ENCODE results near the gene ADCYAP1R1.

The ADCYAP1R1 gene

DNA sequence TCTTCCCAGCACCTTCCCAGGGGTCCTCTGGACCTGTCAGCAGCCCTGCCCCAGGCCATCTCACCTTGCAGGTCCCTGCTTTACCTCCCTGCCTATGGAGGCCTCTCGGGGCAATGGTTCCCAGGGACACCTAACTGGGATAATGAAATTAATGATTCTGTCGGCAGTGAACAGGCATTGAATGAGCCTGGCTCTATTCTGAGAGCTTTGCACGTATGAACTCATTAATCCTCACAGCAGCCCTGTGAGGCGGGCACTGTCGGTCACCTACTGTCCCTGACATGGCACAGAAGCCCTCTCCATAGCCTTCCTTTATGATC lies 22.9 kb downstream of the ADCYAP1R1 start:
- Histone ChIP-seq H3K79me2 (ENCODE audit: insufficient read depth, low read depth) (no peaks in the 10 kb centered on the region), H3K36me3 (ENCODE audit: insufficient read depth) (no peaks in the 10 kb centered on the region), H3K27me3 (ENCODE audit: insufficient read depth, low read depth) (no peaks in the 10 kb centered on the region), H3K9ac (no peak overlapping the region), H4K20me1 (ENCODE audit: insufficient read depth) (no peaks in the 10 kb centered on the region), H2AFZ (ENCODE audit: low read depth) (no peak overlapping the region), H3K4me2 (no peak overlapping the region), H3K4me3 (IDR thresholded peaks at IDR 0.05; ENCODE audit: insufficient read depth, low read depth, low read length) (no peak overlapping the region), H3K4me1 (ENCODE audit: low read depth, poor library complexity, severe bottlenecking) (no peaks in the 10 kb centered on the region), H3K27ac (no peak overlapping the region)
- TF ChIP-seq, protein P1, sequence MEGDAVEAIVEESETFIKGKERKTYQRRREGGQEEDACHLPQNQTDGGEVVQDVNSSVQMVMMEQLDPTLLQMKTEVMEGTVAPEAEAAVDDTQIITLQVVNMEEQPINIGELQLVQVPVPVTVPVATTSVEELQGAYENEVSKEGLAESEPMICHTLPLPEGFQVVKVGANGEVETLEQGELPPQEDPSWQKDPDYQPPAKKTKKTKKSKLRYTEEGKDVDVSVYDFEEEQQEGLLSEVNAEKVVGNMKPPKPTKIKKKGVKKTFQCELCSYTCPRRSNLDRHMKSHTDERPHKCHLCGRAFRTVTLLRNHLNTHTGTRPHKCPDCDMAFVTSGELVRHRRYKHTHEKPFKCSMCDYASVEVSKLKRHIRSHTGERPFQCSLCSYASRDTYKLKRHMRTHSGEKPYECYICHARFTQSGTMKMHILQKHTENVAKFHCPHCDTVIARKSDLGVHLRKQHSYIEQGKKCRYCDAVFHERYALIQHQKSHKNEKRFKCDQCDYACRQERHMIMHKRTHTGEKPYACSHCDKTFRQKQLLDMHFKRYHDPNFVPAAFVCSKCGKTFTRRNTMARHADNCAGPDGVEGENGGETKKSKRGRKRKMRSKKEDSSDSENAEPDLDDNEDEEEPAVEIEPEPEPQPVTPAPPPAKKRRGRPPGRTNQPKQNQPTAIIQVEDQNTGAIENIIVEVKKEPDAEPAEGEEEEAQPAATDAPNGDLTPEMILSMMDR (conservative IDR thresholded peaks at IDR 0.05; ENCODE audit: low read depth, low read length), result no peak

DNA sequence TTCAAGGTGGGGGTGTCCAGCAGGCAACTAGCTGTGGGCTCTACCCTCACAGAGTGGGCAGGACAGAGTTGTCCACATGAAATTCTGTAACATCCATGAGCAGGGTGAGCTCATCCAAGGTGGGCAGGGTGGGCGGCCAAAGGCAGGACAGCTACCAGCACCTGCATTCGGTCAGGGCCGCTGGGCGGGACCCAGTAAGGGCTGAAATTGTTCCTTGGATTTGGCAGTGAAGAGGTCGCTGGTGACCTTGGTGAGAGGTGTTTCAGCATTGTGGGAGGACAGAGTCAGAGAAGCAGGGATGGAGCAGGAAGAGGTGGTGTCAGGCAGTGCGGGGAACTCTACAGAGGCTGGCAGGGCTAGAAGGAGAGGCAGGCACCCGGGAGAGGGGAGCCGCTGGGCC lies 23.9 kb downstream of the ADCYAP1R1 start:
- H3K4me3 ChIP-seq (IDR thresholded peaks at IDR 0.05; ENCODE audit: insufficient read depth, low read depth, low read length), result no peak overlapping the region
- no peaks in the 10 kb centered on the region for H4K20me1 ChIP-seq (ENCODE audit: insufficient read depth)
- TF ChIP-seq, protein P1 (conservative IDR thresholded peaks at IDR 0.05; ENCODE audit: low read depth, low read length), result no peak
- no peaks in the 10 kb centered on the region for H3K36me3 ChIP-seq (ENCODE audit: insufficient read depth)
- no peak overlapping the region for H2AFZ ChIP-seq (ENCODE audit: low read depth)
- H3K27me3 ChIP-seq (ENCODE audit: insufficient read depth, low read depth), result no peaks in the 10 kb centered on the region
- H3K4me1 ChIP-seq (ENCODE audit: low read depth, poor library complexity, severe bottlenecking), result no peaks in the 10 kb centered on the region
- H3K4me2 ChIP-seq, result no peak overlapping the region
- H3K79me2 ChIP-seq (ENCODE audit: insufficient read depth, low read depth), result no peaks in the 10 kb centered on the region
- no peak overlapping the region for H3K27ac ChIP-seq
- no peak overlapping the region for H3K9ac ChIP-seq

DNA sequence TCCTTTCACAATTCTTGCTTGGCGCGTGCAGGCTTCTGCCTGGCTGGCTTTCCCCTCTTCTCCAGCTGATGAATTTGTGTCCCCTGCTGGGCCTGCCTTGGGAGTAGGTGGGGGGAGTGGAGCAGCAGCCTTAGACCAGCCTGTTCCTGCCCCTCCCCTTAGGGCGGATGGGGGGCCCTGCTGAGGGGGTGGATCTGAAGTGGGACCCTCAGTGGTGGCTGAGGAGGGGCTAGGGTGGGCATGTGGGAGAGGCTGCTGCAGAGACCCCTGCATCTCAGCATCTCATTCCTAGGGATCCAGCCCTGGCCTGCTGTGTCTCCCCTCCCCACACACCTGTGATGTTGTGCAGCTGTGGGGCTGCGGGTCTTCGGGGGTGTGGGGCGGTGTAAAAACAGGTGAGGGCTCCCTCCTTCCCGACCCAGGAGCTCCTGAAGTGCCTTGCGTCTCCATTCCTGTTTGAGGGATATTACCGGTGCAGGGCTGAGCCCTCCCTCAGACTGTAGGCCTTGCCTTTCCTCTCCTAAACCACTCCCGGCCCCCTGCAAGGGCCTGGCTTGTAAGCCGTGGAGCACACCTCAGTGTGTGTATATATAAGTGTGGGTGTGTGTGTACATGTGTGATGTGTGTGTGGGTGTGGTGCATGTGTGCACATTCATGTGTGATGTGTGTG lies 24.7 kb downstream of the ADCYAP1R1 start:
- Histone ChIP-seq H3K79me2 (ENCODE audit: insufficient read depth, low read depth) (no peaks in the 10 kb centered on the region), H3K36me3 (ENCODE audit: insufficient read depth) (no peaks in the 10 kb centered on the region), H3K4me3 (IDR thresholded peaks at IDR 0.05; ENCODE audit: insufficient read depth, low read depth, low read length) (no peak overlapping the region), H4K20me1 (ENCODE audit: insufficient read depth) (no peaks in the 10 kb centered on the region), H3K27me3 (ENCODE audit: insufficient read depth, low read depth) (no peaks in the 10 kb centered on the region), H3K4me1 (ENCODE audit: low read depth, poor library complexity, severe bottlenecking) (no peaks in the 10 kb centered on the region), H3K9ac (no peak overlapping the region), H3K4me2 (no peak overlapping the region), H3K27ac (no peak overlapping the region), H2AFZ (ENCODE audit: low read depth) (no peak overlapping the region)
- TF ChIP-seq, protein P1 (conservative IDR thresholded peaks at IDR 0.05; ENCODE audit: low read depth, low read length), result no peak

DNA sequence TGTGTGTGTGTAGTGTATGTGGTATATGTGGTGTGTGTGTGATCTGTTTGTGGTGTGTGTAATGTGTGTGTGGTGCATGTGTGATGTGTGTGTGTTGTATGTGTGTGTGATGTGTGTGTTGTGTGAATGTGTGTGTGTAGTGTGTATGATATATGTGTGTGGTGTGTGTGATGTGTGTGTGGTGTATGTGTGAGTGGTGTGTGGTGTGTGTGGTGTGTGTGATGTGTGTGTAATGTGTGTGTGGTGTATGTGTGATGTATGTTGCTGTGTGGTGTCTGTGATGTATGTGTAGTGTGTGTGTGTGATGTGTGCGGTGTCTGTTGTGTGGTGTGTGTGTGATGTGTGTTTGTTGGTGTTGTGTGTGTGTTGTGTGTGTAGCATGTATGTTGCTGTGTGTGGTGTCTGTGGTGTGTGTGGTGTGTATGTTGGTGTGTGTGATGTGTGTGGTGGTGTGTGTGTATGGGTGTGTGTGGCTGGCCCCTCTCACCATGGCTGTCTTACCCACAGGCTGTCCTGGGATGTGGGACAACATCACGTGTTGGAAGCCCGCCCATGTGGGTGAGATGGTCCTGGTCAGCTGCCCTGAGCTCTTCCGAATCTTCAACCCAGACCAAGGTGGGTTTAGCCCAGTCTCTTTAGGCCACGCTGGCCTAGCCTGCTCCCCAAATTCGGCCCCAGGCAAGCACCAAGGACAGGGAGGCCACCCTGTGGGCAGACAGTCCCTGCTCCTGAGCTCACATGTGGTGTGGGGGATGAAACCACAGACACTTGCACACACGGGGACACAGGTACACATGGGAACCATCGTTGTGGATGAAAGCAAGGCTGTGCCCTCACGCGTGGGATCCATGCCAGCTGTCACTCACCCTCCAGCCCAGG lies 25.6 kb downstream of the ADCYAP1R1 start:
- H3K36me3 ChIP-seq (ENCODE audit: insufficient read depth), result no peaks in the 10 kb centered on the region
- no peak overlapping the region for H3K4me2 ChIP-seq
- no peak overlapping the region for H3K9ac ChIP-seq
- H3K27me3 ChIP-seq (ENCODE audit: insufficient read depth, low read depth), result no peaks in the 10 kb centered on the region
- H3K27ac ChIP-seq, result no peak overlapping the region
- no peaks in the 10 kb centered on the region for H4K20me1 ChIP-seq (ENCODE audit: insufficient read depth)
- no peak overlapping the region for H2AFZ ChIP-seq (ENCODE audit: low read depth)
- H3K4me1 ChIP-seq (ENCODE audit: low read depth, poor library complexity, severe bottlenecking), result no peaks in the 10 kb centered on the region
- no peak overlapping the region for H3K4me3 ChIP-seq (IDR thresholded peaks at IDR 0.05; ENCODE audit: insufficient read depth, low read depth, low read length)
- TF ChIP-seq, protein P1 (conservative IDR thresholded peaks at IDR 0.05; ENCODE audit: low read depth, low read length), result no peak
- H3K79me2 ChIP-seq (ENCODE audit: insufficient read depth, low read depth), result no peaks in the 10 kb centered on the region
